Activated CD4-positive, CD25-positive, alpha-beta regulatory T cell treated with anti-CD3 and anti-CD28 coated beads, Interleukin-2, amount 50 U/mL, for 72 hours (primary cell): ENCODE results near the gene OR52N2.
A peak's percentile ranks its signal among the peaks of the same experiment; 100 is the strongest.

ENCODE experiments used
- DNase-seq: peaks from one replicate; pipeline ENCODE4 v3.0.0; 2021

The OR52N2 gene

GRCh38 chr11:5808500-5809121 lies at the start of gene OR52N2:
OR52N2 (plus strand) TSS chr11:5808924; CDS start chr11:5820336, 11,412 bp downstream.
- peak; percentile 65 for DNase-seq

DNA sequence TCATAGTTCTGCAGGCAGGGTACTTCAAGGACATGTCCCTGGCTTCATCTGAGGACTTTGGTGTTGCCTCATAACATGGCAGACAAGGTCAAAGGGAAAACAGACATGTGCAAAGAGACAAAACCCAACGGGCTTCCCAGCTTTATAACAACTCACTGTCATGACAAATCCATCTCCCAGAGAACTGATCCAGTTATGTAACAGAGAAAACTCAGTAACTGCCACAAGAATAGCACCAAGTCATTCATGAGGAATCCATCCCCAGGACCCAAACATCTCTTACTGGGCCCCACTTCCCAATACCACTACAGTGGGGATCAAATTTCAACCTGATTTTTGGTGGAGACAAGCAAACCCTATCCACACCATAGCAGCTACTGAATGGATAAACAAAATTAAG lies 41.7 kb upstream of the OR52N2 start:
- no peak for DNase-seq

GRCh38 chr11:5783255-5783654 lies 25.5 kb upstream of the OR52N2 start, which contains the start of gene OR52N5:
OR52N5 (minus strand) TSS chr11:5783355; CDS start chr11:5778634, 4,721 bp downstream.
- DNase-seq = no peak

DNA sequence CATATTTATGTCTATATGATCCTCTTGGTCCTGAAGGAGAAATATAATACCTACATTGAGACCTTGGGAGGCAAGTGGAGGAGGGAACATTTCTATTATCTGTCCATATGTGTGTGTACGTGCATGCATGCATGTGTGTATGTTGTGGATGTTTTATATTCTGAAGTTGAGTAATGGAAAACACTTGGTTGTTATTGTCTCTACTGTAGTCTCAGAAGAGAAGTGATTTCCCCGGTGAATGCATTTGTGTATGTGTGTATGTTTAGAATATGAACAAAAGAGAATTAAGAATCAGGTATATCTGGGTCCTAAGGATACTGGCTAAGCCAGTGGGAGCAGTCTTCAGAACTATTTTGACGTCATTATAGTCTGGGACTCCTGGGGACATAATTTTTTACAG lies 17.6 kb upstream of the OR52N2 start, which contains the start of gene OR52N1:
Gene OR52N1 (minus strand): TSS at position 101 of the 400 bp plus-strand sequence. CDS start 2,449 bp downstream, outside the sequence.
- no peak for DNase-seq

GRCh38 chr11:5796541-5796940 lies 12.2 kb upstream of the OR52N2 start:
- no peak for DNase-seq

DNA sequence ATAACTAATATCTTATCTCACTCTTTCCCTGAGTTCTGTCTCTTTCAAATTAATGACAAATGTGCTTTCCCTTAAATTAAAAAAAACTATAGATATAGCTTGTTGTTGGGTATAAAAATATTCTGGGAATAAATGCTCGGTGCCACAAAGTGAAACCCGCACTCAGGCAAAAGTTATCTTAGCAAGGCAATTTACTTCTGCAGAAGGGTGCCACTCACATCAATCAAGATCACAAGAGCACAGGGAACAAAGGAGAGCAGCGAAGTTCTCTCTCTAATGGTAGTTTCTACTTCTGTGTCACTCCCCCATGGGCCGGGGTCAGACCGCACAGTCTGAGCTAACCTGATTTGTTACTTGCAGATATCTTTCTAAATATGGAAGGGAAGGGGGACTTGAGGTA lies 4.7 kb upstream of the OR52N2 start:
- DNase-seq = no peak

- DNase-seq = no peak
These were observed 1.1 kb upstream of the OR52N2 start for GRCh38 chr11:5807580-5807979.

- DNase-seq = no peak
These were observed 397 bp downstream of the OR52N2 start for GRCh38 chr11:5809122-5809519.

DNA sequence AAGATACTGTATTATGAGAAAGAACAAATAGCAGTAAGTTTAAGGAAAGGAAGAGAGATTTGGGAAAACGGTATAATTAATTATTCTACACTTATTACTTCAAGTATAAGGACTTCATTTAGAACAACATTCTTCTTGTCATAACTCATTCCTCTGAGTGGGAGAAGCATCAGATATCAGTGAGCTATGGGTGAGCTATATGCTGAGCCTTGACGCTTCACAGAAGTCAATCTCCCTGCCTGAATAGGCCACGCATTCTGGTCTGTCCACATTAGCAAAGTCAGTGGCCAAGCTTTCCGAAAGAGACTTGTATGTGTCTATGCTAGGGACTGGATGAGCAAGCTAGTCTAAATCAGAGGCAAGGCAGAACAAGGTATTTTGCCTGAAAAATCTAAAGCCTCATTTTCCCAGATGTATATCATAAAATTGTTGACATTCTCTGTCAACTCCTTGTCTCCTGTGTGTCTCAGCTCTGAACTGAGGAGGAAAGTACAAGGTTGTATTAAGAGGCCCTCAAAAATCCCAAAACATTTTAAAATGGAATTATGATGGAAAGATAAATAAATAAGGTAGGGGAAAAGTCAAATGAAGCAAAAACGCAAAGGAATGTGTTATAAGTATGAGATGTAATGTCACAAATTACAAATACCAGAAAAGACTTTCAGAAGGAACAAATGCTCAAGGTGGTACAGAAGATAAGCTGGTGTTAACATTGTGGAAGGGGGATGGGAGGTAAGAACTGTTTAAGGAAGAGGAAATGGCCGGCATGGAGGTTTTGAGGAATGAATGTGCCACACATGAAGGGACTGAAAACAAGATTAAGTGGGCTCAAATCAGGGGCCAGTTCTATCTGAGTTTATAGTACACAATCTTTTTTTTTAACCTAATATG lies 1.4 kb downstream of the OR52N2 start:
- no peak for DNase-seq

DNA sequence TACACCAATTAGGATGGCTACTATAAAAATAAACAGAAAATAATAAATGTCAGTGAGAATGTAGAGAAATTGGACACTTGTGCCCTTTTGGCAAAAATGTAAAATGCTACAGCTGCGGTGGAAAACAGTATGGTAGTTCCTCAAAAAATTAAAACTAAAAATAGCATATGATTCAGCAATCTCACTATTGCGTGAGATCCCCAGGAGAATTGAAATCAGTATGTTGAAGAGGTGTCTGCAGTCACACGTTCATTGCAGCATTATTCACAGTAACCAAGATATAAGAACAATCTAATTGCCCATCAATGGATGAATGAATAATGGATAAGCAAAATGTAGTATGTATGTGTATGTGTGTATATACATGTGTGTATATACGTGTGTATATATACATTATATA lies 6.8 kb downstream of the OR52N2 start:
- no peak for DNase-seq

GRCh38 chr11:5818245-5818886 lies 9.6 kb downstream of the OR52N2 start:
- DNase-seq = no peak

DNA sequence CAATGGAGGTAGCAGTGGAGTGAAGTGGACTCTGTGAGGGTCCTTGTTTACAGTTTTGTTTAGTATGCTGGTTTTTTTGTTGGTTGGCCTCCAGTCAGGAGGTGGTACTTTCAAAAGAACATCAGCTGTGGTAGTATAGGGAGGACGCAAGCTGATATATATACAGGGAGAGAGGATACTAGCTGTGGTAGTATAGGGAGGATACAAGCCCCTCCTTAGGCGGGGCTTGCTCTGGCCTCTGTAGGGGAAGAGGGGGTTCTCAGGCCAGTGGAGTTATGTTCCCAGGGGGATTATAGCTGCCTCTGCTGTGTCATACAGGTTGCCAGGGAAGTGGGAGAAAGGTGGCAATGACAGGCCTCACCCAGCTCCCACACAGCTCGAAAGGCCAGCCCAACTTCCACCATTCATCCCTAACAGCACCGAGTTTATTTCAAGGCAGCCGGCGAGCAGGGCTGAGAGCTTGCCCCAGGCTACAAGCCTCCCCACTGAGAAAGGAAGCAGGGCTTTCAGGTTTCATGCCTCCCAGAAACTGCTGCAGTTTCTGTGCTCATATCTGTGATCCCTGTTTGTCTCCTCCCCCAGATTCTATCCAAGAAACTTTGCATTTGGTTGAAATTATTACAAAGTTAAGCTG lies 22.6 kb downstream of the OR52N2 start:
- DNase-seq = no peak

GRCh38 chr11:5833446-5833845 lies 24.7 kb downstream of the OR52N2 start:
- DNase-seq = no peak

GRCh38 chr11:5837695-5838094 lies 29.0 kb downstream of the OR52N2 start:
- DNase-seq = no peak

GRCh38 chr11:5841797-5842196 lies 33.1 kb downstream of the OR52N2 start, which contains the start of gene OR52E6:
OR52E6 (minus strand) TSS chr11:5841897; CDS start chr11:5841897, 0 bp downstream.
- DNase-seq = no peak

DNA sequence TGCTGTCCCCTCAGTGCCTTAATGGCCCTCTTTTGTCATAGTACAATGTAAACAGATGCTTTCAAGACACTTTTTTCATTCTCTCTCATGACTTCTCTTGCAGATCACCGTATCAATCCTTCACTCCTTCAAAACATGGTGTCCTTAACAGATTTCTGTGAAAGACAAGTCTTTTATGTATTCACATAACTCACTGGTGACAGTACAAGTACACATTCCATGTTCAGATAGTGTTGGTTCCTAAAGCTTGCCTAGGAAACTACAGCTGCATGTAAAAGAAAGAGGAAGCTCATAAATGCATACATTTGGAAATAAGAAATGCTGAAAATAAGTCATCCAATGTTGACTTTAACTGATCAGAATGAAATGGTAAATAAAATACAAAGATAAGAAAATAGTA lies 38.0 kb downstream of the OR52N2 start:
- no peak for DNase-seq

GRCh38 chr11:5847711-5848110 lies 39.0 kb downstream of the OR52N2 start:
- DNase-seq = no peak

- DNase-seq = no peak
These were observed 42.3 kb downstream of the OR52N2 start for GRCh38 chr11:5851002-5851401.

DNA sequence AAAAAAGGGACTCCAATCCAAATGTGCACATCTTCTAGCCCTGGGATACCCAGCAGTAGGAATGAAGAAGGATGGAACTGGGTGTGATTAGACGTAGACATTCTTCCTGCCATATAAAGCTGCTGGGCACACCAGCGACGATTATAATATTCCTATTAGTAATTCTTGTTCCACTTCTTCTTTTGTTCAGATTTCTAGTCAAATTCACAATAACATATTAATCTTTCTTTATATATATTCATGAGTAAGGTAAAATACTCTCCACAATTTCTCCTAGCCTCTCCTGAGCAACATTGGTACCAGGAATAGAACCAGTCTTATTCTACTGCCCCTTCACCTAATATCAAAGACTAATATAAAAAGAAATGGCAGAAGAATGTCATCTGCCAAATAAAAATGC lies 48.9 kb downstream of the OR52N2 start, which contains the start of gene OR52E8:
Gene OR52E8 (minus strand): TSS at position 101 of the 400 bp plus-strand sequence. CDS start 0 bp downstream, at position 101.
- no peak for DNase-seq

- no peak for DNase-seq
These were observed 57.1 kb downstream of the OR52N2 start for GRCh38 chr11:5865826-5866225.
